Measurements from ENCODE around the gene SH2B2. TPM values are rescaled to one million over a fixed set of nuclear protein-coding genes. Genes with fewer than 3 reads are reported as not detected.
A peak's percentile ranks its signal among the peaks of the same experiment; 100 is the strongest.

The SH2B2 gene
- total and polyA plus RNA-seq, 7 donors = 13.1 to 36.3 (median 27.3) TPM

DNA sequence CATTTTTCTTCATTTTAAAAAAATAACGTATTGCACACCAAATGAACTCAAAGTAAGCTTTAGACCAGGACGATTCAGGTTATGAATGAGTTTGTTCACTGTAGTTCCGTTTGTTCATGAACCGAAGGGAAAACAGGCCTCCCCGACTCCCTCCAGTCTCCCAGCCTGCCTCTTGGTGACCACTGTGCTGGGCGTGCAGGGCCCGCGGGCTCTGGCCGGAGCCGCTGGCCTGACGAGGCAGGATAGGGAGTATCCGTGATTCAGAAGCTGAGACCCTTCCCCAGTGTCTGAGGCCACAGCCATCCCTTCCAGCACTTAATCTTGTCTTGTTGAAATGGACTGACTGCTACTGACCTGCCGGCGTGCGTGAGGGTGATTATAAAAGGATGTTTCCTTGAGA is 30.8 kb upstream of the SH2B2 start:
- Histone ChIP-seq H3K4me3 (no peak overlapping the region), H3K27ac (no peak overlapping the region), H3K36me3 (ENCODE audit: insufficient read depth in 1 of 2, low read depth in 1 of 2) (no peaks in the 10 kb centered on the region), H3K4me1 (no peaks in the 10 kb centered on the region), H3K9me3 (no peaks in the 10 kb centered on the region), H3K27me3 (ENCODE audit: insufficient read depth in 3 of 3, low read length in 2 of 3) (peaks cover 0 to 3% (median 0%) of the 10 kb centered on the region in 3 donors)
- no peak for ATAC-seq
- intact Hi-C loops (cut with DNase I) = no loop called here
- TF ChIP-seq, protein P1, sequence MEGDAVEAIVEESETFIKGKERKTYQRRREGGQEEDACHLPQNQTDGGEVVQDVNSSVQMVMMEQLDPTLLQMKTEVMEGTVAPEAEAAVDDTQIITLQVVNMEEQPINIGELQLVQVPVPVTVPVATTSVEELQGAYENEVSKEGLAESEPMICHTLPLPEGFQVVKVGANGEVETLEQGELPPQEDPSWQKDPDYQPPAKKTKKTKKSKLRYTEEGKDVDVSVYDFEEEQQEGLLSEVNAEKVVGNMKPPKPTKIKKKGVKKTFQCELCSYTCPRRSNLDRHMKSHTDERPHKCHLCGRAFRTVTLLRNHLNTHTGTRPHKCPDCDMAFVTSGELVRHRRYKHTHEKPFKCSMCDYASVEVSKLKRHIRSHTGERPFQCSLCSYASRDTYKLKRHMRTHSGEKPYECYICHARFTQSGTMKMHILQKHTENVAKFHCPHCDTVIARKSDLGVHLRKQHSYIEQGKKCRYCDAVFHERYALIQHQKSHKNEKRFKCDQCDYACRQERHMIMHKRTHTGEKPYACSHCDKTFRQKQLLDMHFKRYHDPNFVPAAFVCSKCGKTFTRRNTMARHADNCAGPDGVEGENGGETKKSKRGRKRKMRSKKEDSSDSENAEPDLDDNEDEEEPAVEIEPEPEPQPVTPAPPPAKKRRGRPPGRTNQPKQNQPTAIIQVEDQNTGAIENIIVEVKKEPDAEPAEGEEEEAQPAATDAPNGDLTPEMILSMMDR (IDR thresholded peaks at IDR 0.05) = no peak
- no peak for DNase-seq
- 82 to 84% (median 82%) methylated on average over 15 of the region's 15 CpGs for WGBS, 3 donors

DNA sequence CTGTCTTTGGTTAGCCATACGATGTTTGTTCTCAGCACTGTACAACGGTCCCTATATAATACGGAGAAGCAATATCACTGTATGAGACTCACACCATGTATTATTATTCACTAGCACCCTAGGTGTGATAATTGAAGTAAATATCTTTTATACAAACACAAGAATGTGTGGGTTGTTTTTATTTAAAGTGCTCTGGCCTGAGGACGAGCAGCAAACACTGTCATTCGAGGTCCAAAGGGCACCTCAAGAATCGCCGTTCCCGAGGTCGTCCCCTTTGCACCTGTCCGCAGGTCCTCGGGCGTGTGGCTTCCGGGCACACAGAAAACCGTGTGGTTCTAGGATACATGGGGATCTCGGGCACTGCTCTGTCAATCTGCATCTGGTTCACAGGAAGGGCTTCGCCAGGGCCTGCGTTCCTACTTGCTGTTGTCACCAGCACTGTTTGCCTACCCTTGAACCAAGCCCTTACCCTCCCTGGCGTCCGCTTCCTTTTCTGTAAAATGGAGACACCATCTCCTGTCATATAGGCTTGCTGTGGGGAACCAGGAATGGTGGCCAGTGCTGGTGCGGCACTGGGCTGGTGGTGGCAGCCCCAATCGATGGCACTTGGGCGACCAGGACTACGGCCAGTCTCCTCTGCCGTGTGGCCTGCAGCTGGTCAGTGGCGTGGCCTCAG is 28.5 kb upstream of the SH2B2 start:
- no peaks in the 10 kb centered on the region for H3K36me3 ChIP-seq (ENCODE audit: insufficient read depth in 1 of 2, low read depth in 1 of 2)
- DNase-seq = no peak
- no peaks in the 10 kb centered on the region for H3K4me1 ChIP-seq
- H3K27ac ChIP-seq = no peak overlapping the region
- intact Hi-C loops (cut with DNase I) = no loop called here
- no peak for ATAC-seq
- H3K27me3 ChIP-seq (ENCODE audit: insufficient read depth in 3 of 3, low read length in 2 of 3) = no peaks in the 10 kb centered on the region
- 86 to 91% (median 90%) methylated on average over 25 of the region's 25 CpGs for WGBS, 3 donors
- TF ChIP-seq, protein P1 (IDR thresholded peaks at IDR 0.05) = no peak
- H3K4me3 ChIP-seq = no peak overlapping the region
- no peaks in the 10 kb centered on the region for H3K9me3 ChIP-seq

DNA sequence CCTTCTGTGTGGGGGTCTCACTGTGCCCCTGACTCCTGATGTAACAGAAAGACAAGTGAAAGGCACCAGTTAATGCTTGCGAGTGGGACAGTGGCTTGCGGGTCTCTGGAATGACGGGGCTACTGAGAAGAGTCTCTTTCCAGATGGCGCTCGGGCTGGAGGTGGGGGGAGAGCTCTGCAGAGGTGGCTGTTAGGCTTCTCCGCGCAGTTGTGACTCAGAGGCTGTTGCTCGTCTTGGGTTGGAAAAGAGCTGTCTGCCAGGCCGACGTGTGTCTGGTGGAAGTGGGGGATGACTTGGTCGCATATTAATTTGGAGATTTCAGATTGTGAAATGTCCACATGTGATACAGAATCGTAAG is 27.9 kb upstream of the SH2B2 start:
- TF ChIP-seq, protein P1 (IDR thresholded peaks at IDR 0.05) = no peak
- Histone ChIP-seq H3K4me3 (no peak overlapping the region), H3K27me3 (ENCODE audit: insufficient read depth in 3 of 3, low read length in 2 of 3) (no peaks in the 10 kb centered on the region), H3K27ac (no peak overlapping the region), H3K9me3 (no peaks in the 10 kb centered on the region), H3K4me1 (no peaks in the 10 kb centered on the region), H3K36me3 (ENCODE audit: insufficient read depth in 1 of 2, low read depth in 1 of 2) (no peaks in the 10 kb centered on the region)
- no peak for ATAC-seq
- intact Hi-C loops (cut with DNase I) = no loop called here
- DNase-seq = no peak
- 73 to 83% (median 78%) methylated on average over 12 of the region's 12 CpGs for WGBS, 3 donors

GRCh38 chr7:102260856-102261255 is 25.8 kb upstream of the SH2B2 start:
- WGBS, 3 donors = 44 to 50% (median 44%) methylated on average over 9 of the region's 9 CpGs
- ATAC-seq (peak in 2 of 4 donors; percentile 45 to 60), DNase-seq (no peak)
- Histone ChIP-seq H3K27ac (no peak overlapping the region), H3K4me3 (no peak overlapping the region), H3K9me3 (no peaks in the 10 kb centered on the region), H3K27me3 (ENCODE audit: insufficient read depth in 3 of 3, low read length in 2 of 3) (no peaks in the 10 kb centered on the region), H3K4me1 (no peaks in the 10 kb centered on the region), H3K36me3 (ENCODE audit: insufficient read depth in 1 of 2, low read depth in 1 of 2) (no peaks in the 10 kb centered on the region)
- intact Hi-C loops (cut with DNase I) = no loop called here
- TF ChIP-seq, protein P1 (IDR thresholded peaks at IDR 0.05) = no peak

DNA sequence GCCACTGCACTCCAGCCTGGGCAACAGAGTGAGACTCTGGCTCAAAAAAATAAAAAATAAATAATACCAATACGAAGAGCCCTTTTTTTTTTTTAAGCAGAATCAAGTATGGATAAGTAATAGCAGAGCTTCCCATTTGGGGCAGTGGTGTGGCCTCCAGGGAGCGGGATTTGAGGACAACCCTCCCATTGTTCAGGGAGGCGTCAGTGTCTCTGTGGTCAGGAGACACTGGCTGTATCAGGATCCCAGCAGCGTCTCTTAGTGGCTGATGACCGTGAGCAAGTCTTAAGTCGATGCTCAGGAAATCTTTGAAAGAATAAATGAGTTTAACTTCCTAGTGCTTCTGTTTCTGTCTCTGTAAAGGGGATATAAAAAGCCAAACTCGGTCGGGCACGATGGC is 25.2 kb upstream of the SH2B2 start:
- no peak for DNase-seq
- H3K27ac ChIP-seq = no peak overlapping the region
- TF ChIP-seq, protein P1 (IDR thresholded peaks at IDR 0.05) = no peak
- H3K9me3 ChIP-seq = no peaks in the 10 kb centered on the region
- no peak for ATAC-seq
- H3K36me3 ChIP-seq (ENCODE audit: insufficient read depth in 1 of 2, low read depth in 1 of 2) = no peaks in the 10 kb centered on the region
- intact Hi-C loops (cut with DNase I) = no loop called here
- WGBS, 3 donors = 70 to 79% (median 75%) methylated on average over 9 of the region's 9 CpGs
- no peaks in the 10 kb centered on the region for H3K4me1 ChIP-seq
- no peaks in the 10 kb centered on the region for H3K27me3 ChIP-seq (ENCODE audit: insufficient read depth in 3 of 3, low read length in 2 of 3)
- no peak overlapping the region for H3K4me3 ChIP-seq

Measured in psoas muscle (tissue), 8 donors.